Measurements from ENCODE around the gene HS6ST2.
"Not testable (repeated sequence)": the region's sequence is repeated elsewhere in the genome, so short reads cannot be mapped to it uniquely, and the experiment has no call there.

HS6ST2 gene

GRCh38 chrX:132933170-132933569, 25.3 kb downstream of the HS6ST2 start:
- DNase-seq, result no peak

- DNase-seq, result no peak
Measured at GRCh38 chrX:132924426-132924825, 34.0 kb downstream of the HS6ST2 start.

- no peak for DNase-seq
Measured at GRCh38 chrX:132918523-132918922, 39.9 kb downstream of the HS6ST2 start.

- DNase-seq, result no peak
Measured at GRCh38 chrX:132916349-132916748, 42.1 kb downstream of the HS6ST2 start.

- no peak for DNase-seq
Measured at GRCh38 chrX:132909643-132910042, 48.8 kb downstream of the HS6ST2 start.

- DNase-seq, result no peak
Measured at GRCh38 chrX:132908891-132909290, 49.5 kb downstream of the HS6ST2 start.

GRCh38 chrX:132900633-132901293, 57.7 kb downstream of the HS6ST2 start:
- no peak for DNase-seq

GRCh38 chrX:132887569-132887968, 70.9 kb downstream of the HS6ST2 start:
- DNase-seq, result no peak

GRCh38 chrX:132883358-132883915, 75.0 kb downstream of the HS6ST2 start:
- DNase-seq, result no peak

- not testable (repeated sequence) for DNase-seq
Measured at GRCh38 chrX:132880753-132881152, 77.7 kb downstream of the HS6ST2 start.

- no peak for DNase-seq
Measured at GRCh38 chrX:132877954-132878536, 80.4 kb downstream of the HS6ST2 start.

GRCh38 chrX:132876523-132877338, 81.7 kb downstream of the HS6ST2 start:
- no peak for DNase-seq

GRCh38 chrX:132875650-132876522, 82.5 kb downstream of the HS6ST2 start:
- DNase-seq, result no peak

GRCh38 chrX:132862562-132862961, 95.9 kb downstream of the HS6ST2 start:
- DNase-seq, result no peak

- DNase-seq, result no peak
Measured at GRCh38 chrX:132861076-132861475, 97.4 kb downstream of the HS6ST2 start.

- no peak for DNase-seq
Measured at GRCh38 chrX:132860200-132860599, 98.2 kb downstream of the HS6ST2 start.

GRCh38 chrX:132858018-132858417, 100.4 kb downstream of the HS6ST2 start:
- no peak for DNase-seq

GRCh38 chrX:132855780-132856341, 102.6 kb downstream of the HS6ST2 start:
- DNase-seq, result no peak

GRCh38 chrX:132853040-132853439, 105.4 kb downstream of the HS6ST2 start:
- DNase-seq, result no peak

- no peak for DNase-seq
Measured at GRCh38 chrX:132848296-132848970, 110.0 kb downstream of the HS6ST2 start.

- DNase-seq, result no peak
Measured at GRCh38 chrX:132843363-132843762, 115.1 kb downstream of the HS6ST2 start.
